ENCODE data around the gene PRR19. TPM values are rescaled to one million over a fixed set of nuclear protein-coding genes. Genes with fewer than 3 reads are reported as not detected.

The PRR19 gene
- total RNA-seq, 1 experiment from 2014 or later, result 1.9 TPM

GRCh38 chr19:42313840-42314755 lies 12.2 kb downstream of the PRR19 start:
- Histone ChIP-seq H3K4me3 (no peak overlapping the region), H3K4me1 (peaks cover 3% of the 10 kb centered on the region; the same call in 1 of the 2 replicates), H3K9me3 (replicated peaks) (no peaks in the 10 kb centered on the region), H3K27me3 (peaks cover 11% of the 10 kb centered on the region; the same call in 1 of the 2 replicates), H3K36me3 (no peaks in the 10 kb centered on the region), H3K27ac (no peak overlapping the region)
- DNase-seq, result no peak

- peaks cover 3% of the 10 kb centered on the region; the same call in 1 of the 2 replicates for H3K4me1 ChIP-seq
- H3K27ac ChIP-seq, result no peak overlapping the region
- H3K36me3 ChIP-seq, result no peaks in the 10 kb centered on the region
- peaks cover 11% of the 10 kb centered on the region; the same call in 1 of the 2 replicates for H3K27me3 ChIP-seq
- no peak overlapping the region for H3K4me3 ChIP-seq
- H3K9me3 ChIP-seq (replicated peaks), result no peaks in the 10 kb centered on the region
- no peak for DNase-seq
Measured at GRCh38 chr19:42315024-42315423, 13.1 kb downstream of the PRR19 start.

GRCh38 chr19:42316223-42317211 lies 14.6 kb downstream of the PRR19 start:
- H3K27ac ChIP-seq, result peak overlapping the region; percentile 33
- H3K4me3 ChIP-seq, result peak overlapping the region; percentile 53
- H3K9me3 ChIP-seq (replicated peaks), result no peaks in the 10 kb centered on the region
- peak; percentile 83 to 85 for DNase-seq
- peaks cover 11% of the 10 kb centered on the region; the same call in 1 of the 2 replicates for H3K27me3 ChIP-seq
- H3K36me3 ChIP-seq, result no peaks in the 10 kb centered on the region
- peaks cover 3% of the 10 kb centered on the region; the same call in 1 of the 2 replicates for H3K4me1 ChIP-seq

- peaks cover 4% of the 10 kb centered on the region; the same call in 1 of the 2 replicates for H3K27me3 ChIP-seq
Measured at GRCh38 chr19:42317535-42317934, 15.6 kb downstream of the PRR19 start.

GRCh38 chr19:42322305-42322704 lies 20.4 kb downstream of the PRR19 start:
- no peak for DNase-seq
- no peaks in the 10 kb centered on the region for H3K36me3 ChIP-seq
- no peaks in the 10 kb centered on the region for H3K9me3 ChIP-seq (replicated peaks)
- H3K4me3 ChIP-seq, result no peak overlapping the region
- H3K27me3 ChIP-seq, result no peaks in the 10 kb centered on the region
- H3K27ac ChIP-seq, result no peak overlapping the region
- H3K4me1 ChIP-seq, result no peaks in the 10 kb centered on the region

More at GRCh38 chr19:42317535-42317934, 15.6 kb downstream of the PRR19 start:
- H3K4me1 ChIP-seq, result peaks cover 3% of the 10 kb centered on the region; the same call in 1 of the 2 replicates
- no peaks in the 10 kb centered on the region for H3K36me3 ChIP-seq
- peak overlapping the region; percentile 33; the same call in 1 of the 2 replicates for H3K27ac ChIP-seq
- no peak for DNase-seq
- no peaks in the 10 kb centered on the region for H3K9me3 ChIP-seq (replicated peaks)
- no peak overlapping the region for H3K4me3 ChIP-seq

- Histone ChIP-seq H3K27ac (no peak overlapping the region), H3K4me1 (no peaks in the 10 kb centered on the region), H3K4me3 (no peak overlapping the region), H3K27me3 (no peaks in the 10 kb centered on the region), H3K36me3 (no peaks in the 10 kb centered on the region), H3K9me3 (replicated peaks) (no peaks in the 10 kb centered on the region)
- no peak for DNase-seq
Measured at GRCh38 chr19:42323473-42323851, 21.5 kb downstream of the PRR19 start.

GRCh38 chr19:42323852-42324654 lies 22.1 kb downstream of the PRR19 start:
- DNase-seq, result no peak
- no peaks in the 10 kb centered on the region for H3K27me3 ChIP-seq
- H3K4me3 ChIP-seq, result no peak overlapping the region
- no peak overlapping the region for H3K27ac ChIP-seq
- H3K4me1 ChIP-seq, result no peaks in the 10 kb centered on the region
- no peaks in the 10 kb centered on the region for H3K36me3 ChIP-seq
- H3K9me3 ChIP-seq (replicated peaks), result no peaks in the 10 kb centered on the region

- Histone ChIP-seq H3K27me3 (no peaks in the 10 kb centered on the region), H3K9me3 (replicated peaks) (no peaks in the 10 kb centered on the region), H3K4me3 (no peak overlapping the region), H3K36me3 (no peaks in the 10 kb centered on the region), H3K27ac (no peak overlapping the region), H3K4me1 (no peaks in the 10 kb centered on the region)
- no peak for DNase-seq
Measured at GRCh38 chr19:42324655-42325307, 22.8 kb downstream of the PRR19 start.

GRCh38 chr19:42325308-42325895 lies 23.5 kb downstream of the PRR19 start, which contains the start of gene MEGF8:
Gene MEGF8 (plus strand): TSS chr19:42325635. CDS start chr19:42326244, 609 bp downstream.
- Histone ChIP-seq H3K36me3 (no peaks in the 10 kb centered on the region), H3K27me3 (no peaks in the 10 kb centered on the region), H3K27ac (peak within 1 kb of the TSS; percentile 57), H3K4me1 (peaks cover under 1% of the 10 kb centered on the region; the same call in 1 of the 2 replicates), H3K9me3 (replicated peaks) (no peaks in the 10 kb centered on the region), H3K4me3 (peak within 1 kb of the TSS; percentile 83)
- peak; percentile 99 for DNase-seq

- Histone ChIP-seq H3K4me1 (peaks cover 6% of the 10 kb centered on the region; the same call in 1 of the 2 replicates), H3K4me3 (peak overlapping the region; percentile 83), H3K36me3 (no peaks in the 10 kb centered on the region), H3K27me3 (no peaks in the 10 kb centered on the region), H3K27ac (peak overlapping the region; percentile 57), H3K9me3 (replicated peaks) (no peaks in the 10 kb centered on the region)
- peak; percentile 34 for DNase-seq
Measured at GRCh38 chr19:42325896-42326771, 24.2 kb downstream of the PRR19 start.

GRCh38 chr19:42326969-42327368 lies 25.0 kb downstream of the PRR19 start:
- Histone ChIP-seq H3K27ac (no peak overlapping the region), H3K36me3 (no peaks in the 10 kb centered on the region), H3K9me3 (replicated peaks) (no peaks in the 10 kb centered on the region), H3K4me3 (no peak overlapping the region), H3K27me3 (no peaks in the 10 kb centered on the region), H3K4me1 (peaks cover 6% of the 10 kb centered on the region; the same call in 1 of the 2 replicates)
- no peak for DNase-seq

GRCh38 chr19:42327381-42327780 lies 25.4 kb downstream of the PRR19 start:
- Histone ChIP-seq H3K9me3 (replicated peaks) (no peaks in the 10 kb centered on the region), H3K27me3 (no peaks in the 10 kb centered on the region), H3K4me1 (peaks cover 8% of the 10 kb centered on the region; the same call in 1 of the 2 replicates), H3K27ac (no peak overlapping the region), H3K36me3 (no peaks in the 10 kb centered on the region), H3K4me3 (no peak overlapping the region)
- DNase-seq, result no peak
